Activated naive CD4-positive, alpha-beta T cell treated with anti-CD3 and anti-CD28 coated beads for 36 hours (primary cell): ENCODE measurements around the gene SPANXA1. TPM values are rescaled to one million over a fixed set of nuclear protein-coding genes. Genes with fewer than 3 reads are reported as not detected.
"Not testable (repeated sequence)": the region's sequence is repeated elsewhere in the genome, so short reads cannot be mapped to it uniquely, and the experiment has no call there.

ENCODE experiments used
- CTCF ChIA-PET: fragments of 350-600 bp; sonication (Branson Sonifier 250); formaldehyde crosslinking; loops from one replicate; lab custom pipeline; 2021; ENCODE audit warnings: antibody characterized with exemption; lab: Charles Lee
- DNase-seq: peaks from one replicate; pipeline ENCODE4 v3.0.0-alpha.2; 2020
- H3K27ac Mint-ChIP-seq: one replicate; pipeline ENCODE4 v1.8.0; 2021; ENCODE audit warnings: mild to moderate bottlenecking, mixed read lengths
- H3K27me3 Mint-ChIP-seq: one replicate; pipeline ENCODE4 v1.8.0; 2021; ENCODE audit warnings: low read depth, mixed read lengths
- H3K36me3 Mint-ChIP-seq: one replicate; pipeline ENCODE4 v1.8.0; 2021; ENCODE audit warnings: low read depth, mixed read lengths
- H3K4me1 Mint-ChIP-seq: one replicate; pipeline ENCODE4 v1.8.0; 2021; ENCODE audit warnings: low read depth, mixed read lengths
- H3K4me3 Mint-ChIP-seq: one replicate; pipeline ENCODE4 v1.8.0; 2021; ENCODE audit warnings: mild to moderate bottlenecking, moderate library complexity, mixed read lengths
- H3K9me3 Mint-ChIP-seq: one replicate; pipeline ENCODE4 v1.8.0; 2021; ENCODE audit warnings: mixed read lengths
- intact Hi-C: fragments of 100-400 bp; cut with micrococcal nuclease; formaldehyde crosslinking; loops from one replicate; pipeline ENCODE4 v1.15.1; 2023
- total RNA-seq, 2 experiments: library from RNA; stranded (reverse); gene quantifications; one replicate each; pipeline ENCODE4 v1.2.3, GENCODE V29; 2021

SPANXA1 gene
- not detected for total RNA-seq

GRCh38 chrX:141584638-141585037 lies at the start of gene SPANXA1:
Gene SPANXA1 (minus strand): TSS chrX:141584738. CDS start chrX:141584678, 60 bp downstream.
- H3K4me3 Mint-ChIP-seq, H3K9me3 Mint-ChIP-seq, H3K4me1 Mint-ChIP-seq, DNase-seq, H3K27me3 Mint-ChIP-seq, intact Hi-C loops, H3K27ac Mint-ChIP-seq, CTCF ChIA-PET, H3K36me3 Mint-ChIP-seq: not testable (repeated sequence)

GRCh38 chrX:141632124-141632523 lies 47.6 kb upstream of the SPANXA1 start:
- H3K4me1 Mint-ChIP-seq = no peaks in the 10 kb centered on the region
- DNase-seq = no peak
- peaks cover 6% of the 10 kb centered on the region for H3K9me3 Mint-ChIP-seq
- H3K27ac Mint-ChIP-seq = no peak overlapping the region
- H3K36me3 Mint-ChIP-seq = no peaks in the 10 kb centered on the region
- CTCF ChIA-PET = no interaction called here
- intact Hi-C loops = no loop called here
- no peaks in the 10 kb centered on the region for H3K27me3 Mint-ChIP-seq
- H3K4me3 Mint-ChIP-seq = no peak overlapping the region

- CTCF ChIA-PET = no interaction called here
- H3K4me3 Mint-ChIP-seq = no peak overlapping the region
- intact Hi-C loops = no loop called here
- H3K27ac Mint-ChIP-seq = no peak overlapping the region
- H3K9me3 Mint-ChIP-seq = no peaks in the 10 kb centered on the region
- no peaks in the 10 kb centered on the region for H3K27me3 Mint-ChIP-seq
- no peaks in the 10 kb centered on the region for H3K4me1 Mint-ChIP-seq
- H3K36me3 Mint-ChIP-seq = no peaks in the 10 kb centered on the region
- no peak for DNase-seq
Measured at GRCh38 chrX:141619336-141619735, 34.8 kb upstream of the SPANXA1 start.

GRCh38 chrX:141609111-141609510 lies 24.6 kb upstream of the SPANXA1 start:
- no peak overlapping the region for H3K27ac Mint-ChIP-seq
- no peaks in the 10 kb centered on the region for H3K4me1 Mint-ChIP-seq
- no peaks in the 10 kb centered on the region for H3K36me3 Mint-ChIP-seq
- no peak overlapping the region for H3K4me3 Mint-ChIP-seq
- intact Hi-C loops = no loop called here
- peaks cover 2% of the 10 kb centered on the region for H3K9me3 Mint-ChIP-seq
- H3K27me3 Mint-ChIP-seq = no peaks in the 10 kb centered on the region
- no peak for DNase-seq
- CTCF ChIA-PET = no interaction called here

- H3K27ac Mint-ChIP-seq, H3K27me3 Mint-ChIP-seq, DNase-seq, CTCF ChIA-PET, H3K4me1 Mint-ChIP-seq, intact Hi-C loops, H3K4me3 Mint-ChIP-seq, H3K9me3 Mint-ChIP-seq, H3K36me3 Mint-ChIP-seq: not testable (repeated sequence)
Measured at GRCh38 chrX:141589408-141589807, 4.9 kb upstream of the SPANXA1 start, which contains the start of gene SPANXA2. Gene SPANXA2 (plus strand): TSS chrX:141589708. CDS start chrX:141589768, 60 bp downstream.

GRCh38 chrX:141542551-141542950 lies 42.0 kb downstream of the SPANXA1 start:
- H3K27ac Mint-ChIP-seq, H3K27me3 Mint-ChIP-seq, H3K36me3 Mint-ChIP-seq, DNase-seq, CTCF ChIA-PET, H3K9me3 Mint-ChIP-seq, H3K4me1 Mint-ChIP-seq, H3K4me3 Mint-ChIP-seq, intact Hi-C loops: not testable (repeated sequence)

Other genes with a start within 250 kb of the SPANXA1 start
- not detected for gene SPANXA2, start 5.0 kb upstream of the SPANXA1 start, total RNA-seq
- gene SPANXD, start 114.0 kb upstream of the SPANXA1 start, total RNA-seq = not detected